ENCODE data around the gene PDE6B. TPM values are rescaled to one million over a fixed set of nuclear protein-coding genes. Genes with fewer than 3 reads are reported as not detected.

Gene PDE6B
- total RNA-seq, 1 donor, result not detected

GRCh38 chr4:714087-714486 lies 88.7 kb downstream of the PDE6B start:
- no peaks in the 10 kb centered on the region for H3K9me3 ChIP-seq (ENCODE audit: low read depth, low read length)
- H3K27me3 ChIP-seq (ENCODE audit: insufficient read depth, low read length), result no peaks in the 10 kb centered on the region
- H4K20me1 ChIP-seq (ENCODE audit: insufficient read depth, low read length), result peaks cover 64% of the 10 kb centered on the region
- peaks cover 5% of the 10 kb centered on the region for H3K36me3 ChIP-seq (ENCODE audit: insufficient read depth, low read length)
- H3K4me1 ChIP-seq (ENCODE audit: insufficient read depth, low read length), result peaks cover 4% of the 10 kb centered on the region
- DNase-seq (ENCODE audit: insufficient read length, low spot score, missing footprints), result no peak
- H3K4me2 ChIP-seq (ENCODE audit: insufficient read depth, low read length), result no peak overlapping the region
- H3K27ac ChIP-seq (ENCODE audit: low read depth, low read length), result no peak overlapping the region
- TF ChIP-seq, protein P1, sequence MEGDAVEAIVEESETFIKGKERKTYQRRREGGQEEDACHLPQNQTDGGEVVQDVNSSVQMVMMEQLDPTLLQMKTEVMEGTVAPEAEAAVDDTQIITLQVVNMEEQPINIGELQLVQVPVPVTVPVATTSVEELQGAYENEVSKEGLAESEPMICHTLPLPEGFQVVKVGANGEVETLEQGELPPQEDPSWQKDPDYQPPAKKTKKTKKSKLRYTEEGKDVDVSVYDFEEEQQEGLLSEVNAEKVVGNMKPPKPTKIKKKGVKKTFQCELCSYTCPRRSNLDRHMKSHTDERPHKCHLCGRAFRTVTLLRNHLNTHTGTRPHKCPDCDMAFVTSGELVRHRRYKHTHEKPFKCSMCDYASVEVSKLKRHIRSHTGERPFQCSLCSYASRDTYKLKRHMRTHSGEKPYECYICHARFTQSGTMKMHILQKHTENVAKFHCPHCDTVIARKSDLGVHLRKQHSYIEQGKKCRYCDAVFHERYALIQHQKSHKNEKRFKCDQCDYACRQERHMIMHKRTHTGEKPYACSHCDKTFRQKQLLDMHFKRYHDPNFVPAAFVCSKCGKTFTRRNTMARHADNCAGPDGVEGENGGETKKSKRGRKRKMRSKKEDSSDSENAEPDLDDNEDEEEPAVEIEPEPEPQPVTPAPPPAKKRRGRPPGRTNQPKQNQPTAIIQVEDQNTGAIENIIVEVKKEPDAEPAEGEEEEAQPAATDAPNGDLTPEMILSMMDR (IDR thresholded peaks at IDR 0.05; ENCODE audit: extremely low read depth, low read depth, low read length), result no peak
- no peak overlapping the region for H2AFZ ChIP-seq (ENCODE audit: low read length)
- no peak overlapping the region for H3K4me3 ChIP-seq (ENCODE audit: insufficient read depth, low read length)
- H3K79me2 ChIP-seq (ENCODE audit: insufficient read depth, low read length), result peaks cover 84% of the 10 kb centered on the region

GRCh38 chr4:717601-718320 lies 92.4 kb downstream of the PDE6B start:
- Histone ChIP-seq H3K27ac (ENCODE audit: low read depth, low read length) (no peak overlapping the region), H3K4me3 (ENCODE audit: insufficient read depth, low read length) (no peak overlapping the region), H3K4me2 (ENCODE audit: insufficient read depth, low read length) (no peak overlapping the region), H3K36me3 (ENCODE audit: insufficient read depth, low read length) (no peaks in the 10 kb centered on the region), H4K20me1 (ENCODE audit: insufficient read depth, low read length) (peaks cover 64% of the 10 kb centered on the region), H3K27me3 (ENCODE audit: insufficient read depth, low read length) (no peaks in the 10 kb centered on the region), H3K4me1 (ENCODE audit: insufficient read depth, low read length) (no peaks in the 10 kb centered on the region), H3K9me3 (ENCODE audit: low read depth, low read length) (no peaks in the 10 kb centered on the region), H2AFZ (ENCODE audit: low read length) (no peak overlapping the region), H3K79me2 (ENCODE audit: insufficient read depth, low read length) (peaks cover 86% of the 10 kb centered on the region)
- TF ChIP-seq, protein P1 (IDR thresholded peaks at IDR 0.05; ENCODE audit: extremely low read depth, low read depth, low read length), result no peak
- no peak for DNase-seq (ENCODE audit: insufficient read length, low spot score, missing footprints)

DNA sequence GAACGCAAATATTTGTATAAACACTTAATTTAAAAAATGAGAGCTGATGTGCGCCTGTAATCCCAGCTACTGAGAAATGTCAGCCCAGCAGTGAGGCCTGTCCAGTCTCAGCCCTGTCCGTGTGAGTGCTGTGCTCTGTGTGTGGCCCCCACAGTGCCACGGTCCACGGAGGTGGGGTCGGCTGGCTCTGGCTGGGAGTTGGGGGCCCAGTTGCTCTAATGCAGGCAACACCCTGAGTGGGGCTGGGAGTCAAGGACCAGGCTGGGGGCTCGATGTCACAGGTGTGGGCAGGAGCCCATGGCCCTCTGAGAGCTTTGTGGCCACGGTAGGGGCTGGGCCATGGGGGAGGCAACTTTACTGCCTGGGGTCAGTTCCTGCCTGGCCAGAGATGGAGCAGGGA lies 93.1 kb downstream of the PDE6B start:
- no peak overlapping the region for H3K27ac ChIP-seq (ENCODE audit: low read depth, low read length)
- H3K4me1 ChIP-seq (ENCODE audit: insufficient read depth, low read length), result no peaks in the 10 kb centered on the region
- peaks cover 86% of the 10 kb centered on the region for H3K79me2 ChIP-seq (ENCODE audit: insufficient read depth, low read length)
- peaks cover 59% of the 10 kb centered on the region for H4K20me1 ChIP-seq (ENCODE audit: insufficient read depth, low read length)
- TF ChIP-seq, protein P1 (IDR thresholded peaks at IDR 0.05; ENCODE audit: extremely low read depth, low read depth, low read length), result no peak
- DNase-seq (ENCODE audit: insufficient read length, low spot score, missing footprints), result no peak
- H3K36me3 ChIP-seq (ENCODE audit: insufficient read depth, low read length), result peaks cover under 1% of the 10 kb centered on the region
- no peak overlapping the region for H3K4me2 ChIP-seq (ENCODE audit: insufficient read depth, low read length)
- H3K27me3 ChIP-seq (ENCODE audit: insufficient read depth, low read length), result no peaks in the 10 kb centered on the region
- H2AFZ ChIP-seq (ENCODE audit: low read length), result no peak overlapping the region
- H3K9me3 ChIP-seq (ENCODE audit: low read depth, low read length), result no peaks in the 10 kb centered on the region
- no peak overlapping the region for H3K4me3 ChIP-seq (ENCODE audit: insufficient read depth, low read length)

Other genes with a start within 250 kb of the PDE6B start
- gene ZNF721, start 126.4 kb upstream of the PDE6B start, total RNA-seq, result 12.1 and 17.4 TPM in 2 replicates
- gene PIGG, start 126.4 kb upstream of the PDE6B start, total RNA-seq, result 47.4 and 50.3 TPM in 2 replicates
- not detected in 2 replicates for gene TMEM271, start 49.3 kb upstream of the PDE6B start, total RNA-seq
- gene ATP5ME, start 48.7 kb downstream of the PDE6B start, total RNA-seq, result 60.8 and 70.4 TPM in 2 replicates
- gene MYL5, start 49.0 kb downstream of the PDE6B start, total RNA-seq, result 17.7 and 22.8 TPM in 2 replicates
- 11.6 and 13.6 TPM in 2 replicates for gene SLC49A3, start 63.6 kb downstream of the PDE6B start, total RNA-seq
- gene PCGF3, start 80.3 kb downstream of the PDE6B start, total RNA-seq, result 32.7 and 43.1 TPM in 2 replicates
- not detected in 2 replicates for gene CPLX1, start 200.6 kb downstream of the PDE6B start, total RNA-seq